Stimulated activated CD8-positive, alpha-beta memory T cell treated with anti-CD3 and anti-CD28 coated beads, Interleukin-12 subunit alpha, Interleukin-12 subunit beta, amount 100 ng/mL, for 1 hour (primary cell): ENCODE results near the gene ST6GALNAC1.

Source experiments
- DNase-seq: peaks from one replicate; pipeline ENCODE4 v3.0.0-alpha.2; 2020; ENCODE audit warnings: low read depth

ST6GALNAC1 gene

DNA sequence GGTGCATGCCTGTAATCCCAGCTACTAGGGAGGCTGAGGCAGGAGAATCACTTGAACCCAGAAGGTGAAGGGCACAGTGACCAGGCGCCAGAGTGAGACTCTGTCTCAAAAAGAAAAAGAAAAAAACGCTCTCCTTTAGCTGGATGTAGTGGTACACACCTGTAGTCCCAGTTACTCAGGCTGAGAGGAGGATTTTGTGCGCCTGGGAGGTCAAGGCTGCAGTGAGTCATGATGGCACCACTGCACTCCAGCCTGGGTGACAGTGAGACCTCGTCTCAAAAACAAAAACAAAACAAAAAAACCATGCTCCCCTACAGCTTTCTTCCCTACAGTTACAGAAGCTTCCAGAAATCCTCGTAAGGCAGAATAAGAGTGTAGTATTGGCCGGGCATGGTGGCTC is 33.1 kb upstream of the ST6GALNAC1 start:
- no peak for DNase-seq

DNA sequence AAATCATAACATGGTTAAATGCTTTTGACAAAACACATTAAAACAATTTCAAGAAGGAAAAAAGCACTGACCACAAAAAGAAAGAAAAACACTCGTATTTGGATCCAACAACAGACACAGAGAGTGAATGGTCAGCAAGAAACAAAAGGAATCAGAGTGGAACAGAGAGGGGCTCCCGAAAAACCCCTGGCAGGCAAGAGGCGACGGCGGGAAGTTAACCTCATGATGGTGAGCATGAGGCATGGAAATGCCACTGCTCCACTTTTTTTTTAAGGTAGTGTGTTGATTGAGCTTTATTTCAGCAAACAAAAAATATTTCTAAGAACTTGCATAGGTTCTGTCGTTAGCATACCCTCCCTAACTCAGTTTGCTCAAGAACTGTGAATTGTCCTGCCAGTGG is 32.1 kb upstream of the ST6GALNAC1 start:
- DNase-seq = no peak

DNA sequence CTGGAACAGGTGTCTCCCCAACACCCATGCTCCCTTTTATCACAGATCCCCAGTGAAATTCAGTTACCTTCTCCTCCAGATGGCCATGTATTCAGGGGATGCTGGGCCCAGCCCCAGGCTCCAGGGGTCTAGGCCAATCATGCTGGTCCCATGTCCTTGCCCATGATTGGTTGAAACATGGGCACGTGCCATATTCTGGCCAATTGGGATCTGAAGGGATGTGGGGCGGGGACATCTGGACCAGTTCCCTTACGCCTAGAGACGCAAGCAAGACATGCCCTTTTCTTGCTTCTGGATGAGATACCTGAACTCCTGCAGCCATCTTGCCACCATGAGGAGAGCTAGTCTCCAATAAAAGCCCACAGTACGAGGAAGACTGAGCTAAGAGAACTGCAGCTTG is 31.0 kb upstream of the ST6GALNAC1 start:
- DNase-seq = no peak

DNA sequence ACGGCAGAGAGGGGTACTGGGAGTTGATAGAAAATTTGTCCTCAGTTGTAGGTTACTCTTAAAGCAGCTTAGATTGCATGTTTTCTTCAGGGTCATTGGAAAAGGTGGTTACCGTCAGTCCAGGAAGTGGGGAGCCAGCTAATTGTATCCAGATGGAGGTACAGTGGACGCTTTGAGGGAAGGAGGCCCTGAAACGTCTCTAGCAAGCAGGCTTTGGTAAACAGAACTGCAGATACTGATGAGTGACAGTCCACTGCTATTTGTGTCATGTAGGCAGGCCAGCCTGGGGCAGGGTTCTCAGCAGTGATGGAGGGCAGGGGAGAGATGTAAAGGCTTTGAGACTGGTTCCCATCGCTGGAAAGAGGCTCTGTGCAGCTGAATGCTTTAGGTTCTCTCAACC is 30.2 kb upstream of the ST6GALNAC1 start:
- DNase-seq = no peak

DNA sequence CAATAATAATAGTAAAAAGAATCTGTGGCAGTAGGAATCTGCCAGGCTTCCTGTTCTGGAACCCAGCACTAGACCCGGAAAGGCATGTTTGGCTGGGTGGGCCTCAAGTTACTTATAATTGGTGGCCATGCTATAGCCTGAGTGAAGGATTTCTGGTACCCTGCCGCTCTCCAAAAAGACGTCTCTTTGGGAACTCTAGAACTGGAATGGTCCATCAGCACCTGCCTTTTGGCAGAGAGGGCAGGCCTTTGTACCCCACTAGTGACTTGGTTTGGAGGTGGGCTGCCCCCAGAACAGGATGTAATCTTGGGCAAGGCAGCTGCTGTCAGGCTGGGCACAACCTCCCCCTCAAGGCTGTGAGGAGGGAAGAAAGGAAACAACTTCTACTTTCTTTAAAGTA is 29.3 kb upstream of the ST6GALNAC1 start:
- no peak for DNase-seq

DNA sequence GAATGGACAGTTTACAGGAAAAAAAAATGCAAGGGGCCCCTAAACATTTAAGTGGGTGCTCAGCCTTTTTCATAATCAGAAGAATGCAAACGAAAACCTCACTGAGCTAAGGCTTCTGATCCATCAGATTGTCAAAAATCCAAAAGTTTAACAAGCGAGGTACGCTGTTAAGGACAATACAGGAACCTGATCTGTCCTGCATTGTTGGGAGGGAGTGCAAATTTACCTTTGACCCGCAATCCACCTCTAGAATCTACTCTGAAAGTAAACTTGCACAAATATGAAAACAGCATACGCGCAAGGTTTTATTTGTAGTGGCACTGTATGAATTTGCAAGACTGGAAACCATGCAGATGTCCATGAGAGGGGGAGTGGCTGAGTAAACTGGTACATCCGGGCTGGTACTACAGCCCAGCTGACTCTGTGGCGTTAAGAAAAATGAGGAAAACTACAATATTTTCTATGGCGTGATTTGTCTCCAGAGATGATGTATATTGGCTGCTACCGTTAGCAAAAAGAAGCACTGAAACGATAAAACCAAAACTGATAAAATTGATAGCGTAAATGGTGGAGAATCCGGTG is 28.8 kb upstream of the ST6GALNAC1 start:
- DNase-seq = no peak

DNA sequence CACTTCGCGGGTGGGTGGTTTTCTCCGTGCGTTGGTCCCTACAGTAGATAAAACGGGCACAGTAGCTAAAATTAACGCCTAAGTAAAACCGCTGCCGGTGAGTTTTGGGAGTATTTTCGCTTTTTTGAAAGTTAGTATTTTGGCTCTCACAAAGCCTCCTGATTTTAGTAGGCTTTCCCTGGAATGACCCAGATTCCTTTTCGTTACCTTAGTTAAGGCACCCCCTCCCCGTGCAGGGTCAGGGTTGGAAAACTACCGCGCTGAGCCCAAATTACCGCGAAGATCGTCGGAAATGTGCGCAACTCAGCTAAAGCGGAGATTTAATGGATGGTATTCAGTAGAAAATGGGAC is 28.3 kb upstream of the ST6GALNAC1 start:
- DNase-seq = no peak

DNA sequence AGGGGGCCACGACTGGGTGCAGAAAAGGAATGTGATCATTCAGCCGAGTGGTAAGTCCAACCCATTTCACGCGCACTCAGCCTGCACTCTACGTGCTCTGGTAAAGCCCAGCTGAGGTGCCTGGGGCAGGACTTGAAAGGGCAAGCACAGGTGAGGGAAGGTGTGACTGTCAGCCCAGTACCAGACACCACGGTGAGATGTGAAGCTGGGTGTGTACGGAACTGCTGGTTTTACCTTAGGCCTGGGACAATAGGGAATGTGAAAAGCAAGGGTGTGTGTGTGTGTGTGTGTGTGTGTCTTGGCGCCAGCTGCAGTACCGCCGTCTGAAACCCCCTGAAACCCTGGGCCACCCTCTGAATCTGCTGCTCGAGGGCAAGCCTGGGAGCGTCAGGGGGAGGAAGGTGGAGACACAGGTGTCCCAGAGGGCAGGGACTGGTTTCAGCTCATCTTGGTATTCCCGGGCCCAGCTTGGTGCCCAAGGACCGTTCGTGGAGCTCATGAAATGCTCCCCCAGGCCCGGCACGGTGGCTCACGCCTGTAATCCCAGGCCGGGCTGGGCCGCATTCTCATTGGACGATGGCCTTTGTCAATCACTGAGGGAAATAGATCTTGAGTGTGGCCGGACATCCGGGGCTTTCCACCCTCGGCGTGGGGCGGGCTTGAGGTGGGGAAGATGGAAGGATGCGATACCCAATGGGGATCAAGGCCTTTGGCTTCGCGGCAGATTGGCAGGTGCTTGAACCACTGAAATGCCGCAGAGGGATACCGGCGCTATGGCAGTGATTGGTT is 27.8 kb upstream of the ST6GALNAC1 start:
- peak; percentile 97 for DNase-seq

DNA sequence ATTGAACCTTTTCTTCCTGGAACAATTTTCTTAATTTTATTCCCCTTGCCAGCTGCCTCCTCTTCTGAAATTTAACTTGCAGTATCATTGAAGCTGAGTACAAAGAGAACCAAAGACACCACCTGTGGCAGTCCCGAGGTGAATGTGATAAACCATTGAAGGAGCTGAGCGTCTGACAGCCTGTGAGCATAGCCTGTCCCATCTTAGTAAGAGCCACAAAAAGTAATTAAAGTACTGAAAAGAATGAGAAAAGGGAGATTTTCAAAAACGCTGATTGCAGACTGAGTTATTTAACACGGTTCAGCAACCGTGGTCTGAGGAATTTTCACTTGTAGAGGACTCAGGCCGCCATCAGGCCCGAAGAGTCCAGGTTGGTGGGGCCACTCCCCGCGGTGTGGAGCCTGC is 27.2 kb upstream of the ST6GALNAC1 start:
- no peak for DNase-seq

DNA sequence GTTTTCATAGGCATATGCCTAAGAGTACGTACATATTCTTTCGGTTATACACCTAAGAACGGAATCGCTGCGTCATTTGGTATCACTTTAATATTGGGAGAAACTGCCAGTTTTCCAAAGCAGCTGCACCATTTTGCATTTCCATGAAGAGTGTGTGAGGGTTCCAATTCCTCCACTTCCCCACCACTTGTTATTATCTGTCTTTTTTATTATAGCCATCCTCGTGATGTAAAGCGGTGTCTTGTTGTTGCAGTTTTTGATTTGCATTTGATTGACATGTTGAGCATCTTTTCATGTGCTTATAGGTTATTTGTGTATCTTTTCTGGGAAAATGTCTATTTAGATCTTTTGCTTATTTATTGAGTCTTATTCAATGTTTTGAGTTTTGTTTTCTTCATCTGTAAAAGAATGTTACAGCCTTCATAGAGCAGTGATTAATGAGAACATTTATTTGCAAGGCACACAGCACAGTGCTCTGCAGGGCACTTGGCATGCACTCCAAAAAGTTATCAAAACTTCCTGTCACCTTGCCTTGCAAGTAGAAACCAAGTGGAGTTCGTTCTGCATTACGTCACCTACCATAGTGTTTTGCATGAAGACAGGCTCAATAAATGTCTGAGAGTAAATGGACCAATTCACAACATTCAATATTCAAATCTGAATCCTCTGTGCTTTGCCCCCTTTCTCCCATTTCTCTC is 26.6 kb upstream of the ST6GALNAC1 start:
- no peak for DNase-seq

DNA sequence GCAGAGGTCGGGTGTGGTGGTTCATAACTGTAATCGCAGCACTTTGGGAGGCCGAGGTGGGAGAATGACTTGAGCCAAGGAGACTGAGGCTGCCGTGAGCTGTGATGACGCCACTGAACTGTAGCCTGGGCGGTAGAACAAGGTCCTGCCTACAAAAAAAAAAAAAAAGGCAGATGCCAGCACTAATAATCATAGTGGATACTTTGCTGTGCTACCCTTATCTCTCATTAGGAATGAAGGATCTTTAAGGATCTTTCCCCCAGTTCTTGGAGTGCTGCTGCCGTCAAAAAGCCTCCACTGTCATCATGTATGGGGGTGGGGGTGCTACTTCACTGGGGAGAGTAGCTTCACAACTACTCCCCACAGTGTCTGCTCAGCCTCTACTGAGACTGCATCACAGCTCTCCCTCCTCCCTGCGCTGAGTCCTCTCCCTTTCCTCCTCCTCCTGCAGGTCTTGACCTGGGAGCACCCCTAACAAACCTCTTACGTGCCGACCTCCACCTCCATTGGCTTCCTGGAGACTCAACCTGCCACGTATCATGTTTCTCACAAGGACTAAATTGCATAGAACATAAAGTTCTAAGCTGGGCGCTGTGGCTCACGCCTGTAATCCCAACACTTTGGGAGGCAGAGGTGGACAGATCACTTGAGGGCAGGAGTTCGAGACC is 24.4 kb upstream of the ST6GALNAC1 start:
- no peak for DNase-seq

DNA sequence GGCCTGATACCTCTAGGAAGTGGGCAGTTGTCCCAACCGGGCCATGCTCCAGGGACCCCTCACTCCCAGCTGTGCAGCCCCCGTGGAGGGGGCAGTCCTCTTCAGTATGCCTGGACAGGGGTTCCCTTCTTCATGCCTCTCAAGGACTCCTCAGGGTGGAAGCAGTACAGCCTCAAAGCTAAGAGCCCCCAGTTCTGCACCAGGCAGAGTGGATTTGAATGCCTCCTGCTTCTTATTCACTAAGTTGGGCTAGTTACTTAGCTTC is 23.9 kb upstream of the ST6GALNAC1 start:
- DNase-seq = no peak

DNA sequence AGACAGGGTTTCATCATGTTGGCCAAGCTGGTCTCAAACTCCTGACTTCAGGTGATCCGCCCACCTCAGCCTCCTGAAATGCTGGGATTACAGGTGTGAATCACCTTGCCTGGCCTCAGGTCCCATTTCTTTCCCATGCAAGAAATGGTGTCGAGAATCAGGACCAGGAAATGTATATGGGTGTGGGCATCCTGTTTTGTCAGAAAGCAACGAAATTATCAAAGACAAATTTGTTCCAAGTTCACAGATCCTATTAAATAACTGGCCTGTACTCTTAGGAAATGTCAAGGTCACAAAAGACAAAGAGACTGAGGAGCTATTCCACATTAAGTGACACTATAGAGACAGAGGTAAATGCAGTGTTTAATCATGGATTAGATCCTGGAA is 17.1 kb upstream of the ST6GALNAC1 start:
- DNase-seq = no peak

DNA sequence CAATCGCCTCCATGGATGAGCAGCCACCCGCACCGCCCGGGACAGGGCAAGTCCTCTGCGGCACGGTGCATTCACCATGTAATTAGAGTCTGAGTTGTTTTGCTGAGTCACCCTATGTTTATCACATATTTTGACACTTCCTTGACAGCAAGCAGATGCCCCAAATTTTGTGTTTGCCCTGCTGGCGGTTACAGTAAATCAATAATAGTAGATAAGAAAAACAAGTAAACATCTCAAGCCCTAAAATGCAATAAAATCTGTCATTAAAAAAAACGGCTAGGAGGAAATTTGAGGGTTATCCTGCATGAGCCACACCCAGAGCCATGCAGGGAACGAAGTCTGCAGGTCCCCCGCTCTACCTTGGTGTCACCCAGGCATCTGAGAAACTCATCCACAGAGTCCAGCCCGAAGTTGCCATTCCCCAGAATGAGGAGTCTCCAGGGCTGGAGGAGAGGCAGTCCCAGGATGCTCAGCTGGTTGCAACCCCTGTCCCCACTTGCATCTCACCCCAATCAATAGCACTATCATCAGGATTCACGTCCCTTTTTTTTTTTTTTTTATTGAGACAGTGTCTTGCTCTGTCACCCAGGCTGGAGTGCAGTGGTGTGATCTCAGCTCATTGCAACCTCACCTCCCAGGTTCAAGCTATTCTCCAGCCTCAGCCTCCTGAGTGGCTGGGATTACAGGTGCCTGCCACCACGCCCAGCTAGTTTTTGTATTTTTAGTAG is 16.5 kb upstream of the ST6GALNAC1 start:
- no peak for DNase-seq

DNA sequence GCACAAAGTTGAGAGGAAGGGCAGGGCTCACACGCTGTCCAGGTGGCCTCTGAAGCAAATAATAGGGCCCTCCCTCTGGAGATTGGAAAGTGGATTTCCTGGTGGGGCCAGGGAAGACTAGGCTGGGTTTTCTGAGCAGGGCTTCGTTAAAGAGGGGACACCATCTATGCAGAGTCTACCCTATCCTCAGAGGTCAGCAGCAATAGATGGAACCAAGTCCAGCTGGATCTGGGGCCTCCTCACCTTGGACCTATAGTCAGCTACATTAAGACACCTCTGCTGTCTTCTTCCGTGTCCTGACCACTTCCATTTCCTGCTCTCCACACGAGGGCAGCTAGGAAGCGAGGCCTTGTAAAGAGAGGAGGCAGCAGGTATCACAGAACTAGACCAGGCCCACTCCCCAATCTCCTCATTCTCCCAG is 14.7 kb upstream of the ST6GALNAC1 start:
- no peak for DNase-seq

DNA sequence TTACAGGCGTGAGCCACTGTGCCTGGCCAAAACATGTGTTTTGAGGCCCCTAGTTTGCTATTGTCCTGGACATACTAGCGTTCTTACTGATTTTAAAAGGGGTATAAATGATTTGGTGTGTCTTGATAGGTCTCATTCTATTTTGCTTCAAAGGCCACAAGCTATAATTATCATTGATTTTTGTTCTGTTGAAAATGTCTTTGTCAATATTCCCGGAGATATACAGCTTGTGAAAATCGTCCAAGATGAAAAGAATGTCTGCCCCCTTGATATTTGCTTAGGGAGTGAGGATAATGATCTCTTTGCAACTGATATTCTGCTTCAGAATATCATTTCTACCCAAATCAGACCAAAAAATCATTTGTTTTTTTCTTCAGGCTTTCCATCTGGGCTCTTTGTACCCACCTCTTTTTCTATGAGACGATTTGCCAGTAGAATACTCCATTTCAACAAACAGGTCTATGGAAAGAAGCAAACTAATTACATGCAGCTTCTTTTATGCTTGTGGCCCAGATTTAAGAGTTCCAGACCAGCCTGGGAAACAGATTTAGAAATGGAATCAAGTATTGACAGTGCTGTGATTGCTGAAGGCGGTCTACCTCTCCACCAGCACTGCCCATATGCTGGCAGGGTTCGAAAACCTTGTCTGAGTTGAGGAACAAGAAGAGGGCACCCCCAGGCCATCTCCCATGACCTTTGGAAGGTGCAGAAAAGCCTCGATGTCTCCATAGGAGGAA is 14.1 kb upstream of the ST6GALNAC1 start:
- DNase-seq = no peak

DNA sequence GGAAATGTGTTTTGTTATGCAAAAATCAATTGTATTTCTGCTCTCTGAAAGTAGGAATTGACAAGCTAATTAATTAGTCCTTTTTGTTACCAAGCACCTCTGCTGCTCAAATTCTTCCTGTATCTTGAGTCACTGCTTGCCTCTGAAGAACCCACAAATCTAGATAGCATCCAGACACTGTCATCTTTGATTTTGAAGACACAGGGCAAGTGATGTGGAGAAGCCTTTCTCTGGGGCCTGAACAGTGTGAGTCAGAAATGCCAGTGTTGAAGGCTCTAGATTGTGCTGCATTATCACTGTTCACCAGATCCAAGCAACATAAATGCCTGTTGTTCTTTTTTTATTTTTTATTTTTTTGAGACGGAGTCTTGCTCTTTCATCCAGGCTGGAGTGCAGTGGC is 10.9 kb upstream of the ST6GALNAC1 start:
- DNase-seq = no peak

DNA sequence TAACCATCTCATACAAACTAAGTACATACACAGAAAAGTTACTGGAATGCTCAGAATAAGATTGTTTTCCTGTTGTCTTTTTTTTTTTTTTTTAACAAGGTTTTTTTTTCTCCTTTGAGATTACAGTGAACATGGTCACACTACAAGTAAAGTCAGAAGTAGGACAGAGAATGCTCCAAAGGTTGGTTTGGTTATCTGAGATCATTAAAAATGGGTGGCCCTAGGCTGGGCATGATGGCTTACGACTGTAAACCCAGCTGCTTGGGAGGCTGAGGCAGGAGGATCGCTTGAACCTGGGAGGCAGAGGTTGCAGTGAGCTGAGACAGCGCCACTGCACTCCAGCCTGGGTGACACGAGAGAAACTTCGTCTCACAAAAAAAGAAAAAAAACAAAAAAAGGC is 6.9 kb upstream of the ST6GALNAC1 start:
- DNase-seq = no peak

DNA sequence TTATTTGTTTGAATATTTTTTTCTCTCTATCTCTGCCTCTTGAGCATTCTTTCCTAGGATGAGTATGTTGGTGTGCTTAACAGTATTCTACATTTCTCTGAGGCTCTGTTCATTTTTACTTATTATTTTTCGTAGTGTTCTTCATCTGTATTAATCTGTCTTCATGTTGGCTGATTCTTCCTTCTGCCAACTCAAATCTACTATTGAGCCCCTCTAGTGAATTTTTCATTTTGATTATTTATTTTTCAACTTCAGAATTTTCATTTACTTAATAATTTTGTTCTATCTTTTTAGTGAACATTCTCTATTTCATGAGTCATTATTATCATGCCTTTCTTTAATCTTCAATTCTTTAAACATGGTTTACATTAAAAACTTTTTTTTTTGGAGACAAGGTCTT is 3.2 kb upstream of the ST6GALNAC1 start:
- no peak for DNase-seq

DNA sequence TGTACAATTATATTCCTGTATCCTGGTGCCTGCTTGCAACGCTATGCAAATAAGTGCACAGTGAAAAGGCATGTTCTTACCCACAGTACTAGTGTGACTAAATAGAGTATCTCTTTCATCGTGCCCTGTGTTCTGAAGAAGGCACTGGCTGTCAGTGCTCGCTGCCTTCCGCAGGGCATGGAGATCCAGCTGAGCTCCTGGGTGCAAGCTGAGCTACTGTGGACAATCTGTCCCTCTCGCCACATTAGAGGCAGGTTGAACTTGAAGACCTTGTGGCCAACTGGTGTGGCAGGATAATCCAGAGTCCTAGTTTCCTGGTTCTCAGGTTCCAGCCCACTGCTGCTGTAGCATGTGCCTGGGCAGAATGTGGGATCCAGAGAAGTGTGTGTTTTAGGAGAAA is 1.9 kb upstream of the ST6GALNAC1 start:
- DNase-seq = no peak

DNA sequence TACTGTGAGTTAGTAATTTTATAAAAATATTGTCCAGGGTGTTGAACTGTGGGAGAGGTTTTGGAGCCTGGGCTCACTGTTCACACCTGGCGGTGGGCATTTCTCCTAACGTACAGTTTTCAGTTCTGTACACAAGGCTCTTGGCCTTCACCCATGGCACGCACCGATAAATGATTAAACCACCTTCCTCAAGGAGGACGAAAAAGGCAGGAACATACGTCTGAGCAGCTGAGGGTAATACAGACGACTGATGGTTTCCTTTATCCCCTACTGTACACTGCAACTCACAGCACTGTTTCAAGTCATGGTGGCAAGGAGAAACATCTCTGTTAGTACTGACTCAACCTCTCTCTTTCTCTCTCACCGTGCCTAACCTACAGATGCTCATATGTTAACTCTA is 1.4 kb upstream of the ST6GALNAC1 start:
- no peak for DNase-seq

DNA sequence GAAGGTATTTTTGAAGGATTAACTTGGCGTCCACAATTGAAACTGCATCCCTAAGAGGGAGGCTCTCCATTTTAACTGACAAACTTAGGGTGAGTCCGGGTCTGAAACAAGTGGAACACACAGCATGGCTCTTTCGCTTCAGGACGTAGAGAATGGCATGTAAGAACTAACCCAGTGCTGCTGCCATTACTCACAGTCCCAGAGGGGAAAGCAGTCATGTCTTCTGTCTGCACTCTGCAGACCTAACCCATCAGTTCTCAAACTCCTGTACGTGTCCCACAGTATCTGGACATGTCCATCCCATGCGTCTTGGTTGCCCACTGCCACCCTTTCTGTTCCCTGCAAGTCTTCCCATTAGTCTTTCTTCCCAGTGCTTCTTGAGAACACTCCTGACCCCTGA is 563 bp downstream of the ST6GALNAC1 start:
- DNase-seq = no peak
